ENCODE data around the gene PLSCR1.
"Not testable (repeated sequence)": the region's sequence is repeated elsewhere in the genome, so short reads cannot be mapped to it uniquely, and the experiment has no call there.

The PLSCR1 gene

GRCh38 chr3:146474976-146475375 is 69.4 kb downstream of the PLSCR1 start:
- not testable (repeated sequence) for H3K9me3 Mint-ChIP-seq; H3K4me3 Mint-ChIP-seq; H3K27ac Mint-ChIP-seq (ENCODE audit: low read depth); ATAC-seq (replicated peaks; ENCODE audit: extremely low read depth, poor library complexity, severe bottlenecking); DNase-seq (ENCODE audit: low spot score in 2 of 2); H3K36me3 Mint-ChIP-seq (ENCODE audit: insufficient read depth); H3K4me1 Mint-ChIP-seq
- H3K27me3 Mint-ChIP-seq = peaks cover 56% of the 10 kb centered on the region

DNA sequence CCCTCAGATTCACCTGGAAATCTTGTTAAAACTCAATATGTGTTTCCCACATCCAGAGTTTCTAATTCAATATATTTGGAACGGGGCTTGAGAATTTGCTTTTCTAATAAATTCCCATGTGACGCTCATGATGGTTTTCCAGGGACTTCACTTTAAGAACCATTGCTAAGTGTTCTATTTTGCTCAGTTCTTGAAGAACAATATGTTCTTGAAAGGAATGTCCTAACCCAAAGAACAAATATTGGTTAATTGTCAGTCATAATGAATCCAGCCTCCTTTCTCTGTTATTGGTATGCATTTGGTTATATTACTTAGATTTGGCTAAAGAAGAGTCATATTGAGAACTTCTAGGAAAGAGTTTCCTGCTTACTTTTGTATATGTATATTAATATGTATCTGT is 70.7 kb downstream of the PLSCR1 start:
- ATAC-seq (replicated peaks; ENCODE audit: extremely low read depth, poor library complexity, severe bottlenecking) = no peak
- H3K4me1 Mint-ChIP-seq = no peaks in the 10 kb centered on the region
- no peak for DNase-seq (ENCODE audit: low spot score in 2 of 2)
- H3K27me3 Mint-ChIP-seq = peaks cover 43% of the 10 kb centered on the region
- peaks cover 1% of the 10 kb centered on the region for H3K36me3 Mint-ChIP-seq (ENCODE audit: insufficient read depth)
- H3K9me3 Mint-ChIP-seq = no peaks in the 10 kb centered on the region
- no peak overlapping the region for H3K4me3 Mint-ChIP-seq
- no peak overlapping the region for H3K27ac Mint-ChIP-seq (ENCODE audit: low read depth)

DNA sequence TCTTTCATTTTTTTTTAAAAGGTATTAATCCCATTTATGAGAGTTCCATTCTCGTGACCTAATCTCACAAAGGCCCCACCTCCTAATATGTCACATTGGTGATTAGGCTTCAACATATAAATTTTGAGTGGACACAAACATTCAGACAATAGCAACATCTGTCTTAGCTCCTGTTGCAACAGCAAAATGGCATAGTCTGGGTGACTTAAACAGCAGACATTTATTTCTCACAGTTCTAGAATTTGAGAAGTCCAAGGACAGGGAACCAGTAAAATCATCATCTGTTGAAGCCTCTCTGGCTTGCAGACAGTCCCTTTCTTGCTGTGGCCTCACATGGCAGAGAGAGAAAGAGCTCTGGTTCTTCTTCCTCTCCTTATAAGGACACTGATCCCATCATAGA is 71.8 kb downstream of the PLSCR1 start:
- Mint-ChIP-seq H3K36me3 (ENCODE audit: insufficient read depth) (peaks cover 1% of the 10 kb centered on the region), H3K27me3 (peaks cover 32% of the 10 kb centered on the region), H3K9me3 (no peaks in the 10 kb centered on the region), H3K4me3 (no peak overlapping the region), H3K4me1 (no peaks in the 10 kb centered on the region), H3K27ac (ENCODE audit: low read depth) (no peak overlapping the region)
- ATAC-seq (replicated peaks; ENCODE audit: extremely low read depth, poor library complexity, severe bottlenecking) (no peak), DNase-seq (ENCODE audit: low spot score in 2 of 2) (no peak)

DNA sequence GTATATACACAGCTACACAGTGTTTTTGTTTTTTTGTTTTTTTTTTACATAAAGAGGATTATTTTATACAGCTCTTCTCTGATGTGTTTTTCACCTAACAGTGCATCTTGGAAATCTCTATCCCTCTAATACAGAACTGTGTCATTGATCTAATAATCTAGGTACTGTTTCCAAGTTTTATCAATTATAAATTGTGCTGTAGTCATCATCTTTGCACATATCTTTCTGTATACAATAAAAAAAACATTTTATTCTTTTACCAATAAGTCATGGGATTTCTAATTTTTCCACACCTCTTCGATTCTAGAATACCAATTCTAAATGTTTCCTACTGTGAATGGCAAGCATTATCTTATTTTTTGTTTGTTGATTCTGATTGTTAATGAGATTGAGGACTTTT is 73.4 kb downstream of the PLSCR1 start:
- DNase-seq (ENCODE audit: low spot score in 2 of 2) = no peak
- H3K27me3 Mint-ChIP-seq = peaks cover 30% of the 10 kb centered on the region
- peaks cover 1% of the 10 kb centered on the region for H3K36me3 Mint-ChIP-seq (ENCODE audit: insufficient read depth)
- H3K27ac Mint-ChIP-seq (ENCODE audit: low read depth) = no peak overlapping the region
- no peaks in the 10 kb centered on the region for H3K9me3 Mint-ChIP-seq
- no peak for ATAC-seq (replicated peaks; ENCODE audit: extremely low read depth, poor library complexity, severe bottlenecking)
- no peak overlapping the region for H3K4me3 Mint-ChIP-seq
- H3K4me1 Mint-ChIP-seq = no peaks in the 10 kb centered on the region

DNA sequence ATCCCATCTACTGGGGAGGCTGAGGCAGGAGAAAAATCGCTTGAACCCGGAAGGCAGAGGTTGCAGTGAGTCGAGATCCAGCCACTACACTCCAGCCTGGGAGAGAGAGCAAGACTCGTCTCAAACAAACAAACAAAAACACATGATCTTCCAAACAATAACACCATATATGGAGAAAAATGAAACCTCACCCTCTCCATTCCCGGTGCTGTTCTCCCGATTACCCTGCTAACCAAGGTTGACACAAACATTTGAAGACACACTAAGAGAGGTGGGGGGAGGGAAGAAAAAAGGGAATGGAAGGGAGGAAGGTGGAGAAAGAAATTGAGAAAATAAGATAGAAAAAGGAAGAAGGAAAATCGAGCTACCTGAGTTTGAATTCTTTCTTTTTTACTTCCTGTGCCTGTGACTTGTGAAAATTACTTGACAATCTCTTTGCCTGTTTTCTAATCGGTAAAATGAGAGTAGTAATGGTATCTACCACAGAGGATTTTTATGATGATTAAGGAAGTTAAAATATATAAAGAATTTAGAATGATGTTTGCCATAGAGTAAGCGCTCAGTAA is 73.9 kb downstream of the PLSCR1 start:
- Mint-ChIP-seq H3K4me3 (peak overlapping the region; percentile 81), H3K9me3 (no peaks in the 10 kb centered on the region), H3K27me3 (peaks cover 25% of the 10 kb centered on the region), H3K36me3 (ENCODE audit: insufficient read depth) (peaks cover 1% of the 10 kb centered on the region), H3K4me1 (no peaks in the 10 kb centered on the region), H3K27ac (ENCODE audit: low read depth) (no peak overlapping the region)
- DNase-seq (ENCODE audit: low spot score in 2 of 2) = no peak
- no peak for ATAC-seq (replicated peaks; ENCODE audit: extremely low read depth, poor library complexity, severe bottlenecking)

GRCh38 chr3:146469150-146470017 is 75.0 kb downstream of the PLSCR1 start, which contains the start of gene PLSCR2:
PLSCR2 (minus strand) TSS chr3:146469561; CDS start chr3:146459904, 9,657 bp downstream.
- Mint-ChIP-seq H3K27ac (ENCODE audit: low read depth) (peak within 1 kb of the TSS; percentile 69), H3K4me1 (no peaks in the 10 kb centered on the region), H3K36me3 (ENCODE audit: insufficient read depth) (peaks cover 1% of the 10 kb centered on the region), H3K27me3 (peaks cover 13% of the 10 kb centered on the region), H3K9me3 (no peaks in the 10 kb centered on the region), H3K4me3 (peak within 1 kb of the TSS; percentile 81)
- DNase-seq (ENCODE audit: low spot score in 2 of 2) (peak; percentile 38 to 70), ATAC-seq (replicated peaks; ENCODE audit: extremely low read depth, poor library complexity, severe bottlenecking) (peak; percentile 91)

DNA sequence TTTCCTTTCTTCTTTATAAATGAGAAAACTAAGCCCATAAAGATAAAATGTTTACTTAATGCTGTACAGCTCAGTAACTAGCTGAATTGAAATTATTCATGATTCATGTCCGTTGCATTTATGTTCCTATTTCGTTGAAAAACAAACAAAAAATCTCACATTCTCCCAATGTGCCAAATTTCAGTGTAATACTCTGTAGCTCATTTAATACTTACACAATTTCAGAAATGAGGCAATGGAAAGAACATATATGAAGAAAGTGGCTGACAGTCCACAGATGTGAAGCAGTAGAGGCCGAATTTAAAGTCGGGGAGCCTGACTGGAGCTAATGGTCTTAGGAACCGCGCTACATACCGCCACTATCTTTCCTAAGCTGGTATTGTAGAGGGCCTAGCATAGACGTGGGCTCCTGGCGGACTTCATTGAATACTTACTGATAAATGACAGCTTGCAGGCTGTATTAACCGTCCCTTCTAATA is 75.7 kb downstream of the PLSCR1 start:
- Mint-ChIP-seq H3K36me3 (ENCODE audit: insufficient read depth) (peaks cover 1% of the 10 kb centered on the region), H3K4me3 (peak overlapping the region; percentile 81), H3K9me3 (no peaks in the 10 kb centered on the region), H3K27ac (ENCODE audit: low read depth) (peak overlapping the region; percentile 69), H3K4me1 (no peaks in the 10 kb centered on the region), H3K27me3 (peaks cover 7% of the 10 kb centered on the region)
- ATAC-seq (replicated peaks; ENCODE audit: extremely low read depth, poor library complexity, severe bottlenecking) (no peak), DNase-seq (ENCODE audit: low spot score in 2 of 2) (no peak)

GRCh38 chr3:146468234-146468633 is 76.2 kb downstream of the PLSCR1 start:
- Mint-ChIP-seq H3K4me1 (no peaks in the 10 kb centered on the region), H3K4me3 (no peak overlapping the region), H3K9me3 (no peaks in the 10 kb centered on the region), H3K36me3 (ENCODE audit: insufficient read depth) (peaks cover 1% of the 10 kb centered on the region), H3K27me3 (peaks cover 2% of the 10 kb centered on the region), H3K27ac (ENCODE audit: low read depth) (peak overlapping the region; percentile 69)
- DNase-seq (ENCODE audit: low spot score in 2 of 2) (no peak), ATAC-seq (replicated peaks; ENCODE audit: extremely low read depth, poor library complexity, severe bottlenecking) (no peak)

DNA sequence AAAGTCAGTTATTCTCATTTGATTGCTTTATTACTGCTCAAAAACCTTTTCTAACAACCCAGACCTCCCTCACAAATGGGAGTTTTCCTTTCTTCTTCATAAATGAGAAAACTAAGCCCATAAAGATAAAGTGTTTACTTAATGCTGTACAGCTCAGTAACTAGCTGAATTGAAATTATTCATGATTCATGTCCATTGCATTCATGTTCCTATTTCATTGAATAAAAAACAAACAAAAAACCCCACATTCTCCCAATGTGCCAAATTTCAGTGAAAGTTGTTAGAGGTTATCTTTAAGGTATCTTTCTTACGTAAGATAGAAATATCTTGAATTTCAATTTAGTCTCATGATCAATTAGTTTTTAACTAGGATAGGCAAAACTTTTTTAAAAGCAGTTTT is 77.8 kb downstream of the PLSCR1 start:
- Mint-ChIP-seq H3K4me1 (no peaks in the 10 kb centered on the region), H3K27ac (ENCODE audit: low read depth) (no peak overlapping the region), H3K27me3 (no peaks in the 10 kb centered on the region), H3K9me3 (no peaks in the 10 kb centered on the region), H3K36me3 (ENCODE audit: insufficient read depth) (peaks cover 1% of the 10 kb centered on the region), H3K4me3 (no peak overlapping the region)
- ATAC-seq (replicated peaks; ENCODE audit: extremely low read depth, poor library complexity, severe bottlenecking) (no peak), DNase-seq (ENCODE audit: low spot score in 2 of 2) (no peak)

- no peak for ATAC-seq (replicated peaks; ENCODE audit: extremely low read depth, poor library complexity, severe bottlenecking)
- Mint-ChIP-seq H3K36me3 (ENCODE audit: insufficient read depth) (peaks cover 1% of the 10 kb centered on the region), H3K4me1 (no peaks in the 10 kb centered on the region), H3K27me3 (no peaks in the 10 kb centered on the region), H3K9me3 (no peaks in the 10 kb centered on the region), H3K4me3 (no peak overlapping the region), H3K27ac (ENCODE audit: low read depth) (no peak overlapping the region)
- DNase-seq (ENCODE audit: low spot score in 2 of 2) = no peak
Observed at GRCh38 chr3:146465693-146466465, 78.5 kb downstream of the PLSCR1 start.

Data from central memory CD8-positive, alpha-beta T cell (primary cell).